ENCODE results near the gene AMN.
A peak's percentile ranks its signal among the peaks of the same experiment; 100 is the strongest.

The AMN gene

DNA sequence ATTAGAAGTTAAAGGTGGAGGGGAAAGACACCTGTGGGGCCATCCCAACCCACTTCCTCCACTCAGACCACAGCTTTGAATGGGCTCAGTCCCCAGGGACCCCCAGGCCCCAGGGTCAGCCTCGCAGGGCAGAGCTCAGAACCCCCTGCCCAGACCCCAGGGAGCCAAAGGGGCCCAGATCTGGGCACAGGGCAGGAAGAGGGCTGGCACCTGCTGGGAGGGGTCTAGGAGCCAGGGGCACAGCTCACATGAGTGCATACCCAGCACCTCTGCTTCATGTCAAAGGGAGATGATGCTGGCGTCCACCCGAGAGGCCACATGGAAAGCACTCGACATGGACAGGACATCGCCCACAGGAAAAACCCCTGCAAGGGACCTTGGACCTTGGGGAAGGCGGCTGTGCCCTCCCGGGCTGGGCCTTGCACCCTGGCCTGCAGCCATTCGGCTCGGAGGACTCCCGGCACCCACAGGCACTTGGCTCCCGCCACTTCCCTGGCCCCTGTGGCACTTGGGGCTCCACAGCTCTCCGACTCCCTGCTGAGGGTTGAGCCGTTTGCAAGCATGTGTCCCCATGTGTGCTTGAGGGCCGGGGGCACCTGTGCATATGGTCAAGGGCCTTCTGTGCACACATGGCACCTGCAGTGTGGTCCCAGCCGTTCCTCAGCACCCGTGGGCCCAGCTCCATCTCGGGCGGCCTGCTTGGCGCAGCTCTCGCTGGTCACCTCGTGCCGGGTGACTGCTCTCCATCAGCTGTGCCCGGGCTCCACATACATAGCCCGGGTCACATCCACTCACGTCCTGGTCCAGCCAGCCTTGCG is 7.8 kb upstream of the AMN start:
- no peak for FAIRE-seq
- TF ChIP-seq POLR2A (IDR thresholded peaks at IDR 0.05; ENCODE audit: low read depth, low read length), result peak; percentile 51; the same call in 1 of the 2 replicates
- TF ChIP-seq TAF1 (IDR thresholded peaks at IDR 0.05; ENCODE audit: borderline replicate concordance, low read depth, low read length), result no peak
- DNase-seq (ENCODE audit: insufficient read length), result no peak

DNA sequence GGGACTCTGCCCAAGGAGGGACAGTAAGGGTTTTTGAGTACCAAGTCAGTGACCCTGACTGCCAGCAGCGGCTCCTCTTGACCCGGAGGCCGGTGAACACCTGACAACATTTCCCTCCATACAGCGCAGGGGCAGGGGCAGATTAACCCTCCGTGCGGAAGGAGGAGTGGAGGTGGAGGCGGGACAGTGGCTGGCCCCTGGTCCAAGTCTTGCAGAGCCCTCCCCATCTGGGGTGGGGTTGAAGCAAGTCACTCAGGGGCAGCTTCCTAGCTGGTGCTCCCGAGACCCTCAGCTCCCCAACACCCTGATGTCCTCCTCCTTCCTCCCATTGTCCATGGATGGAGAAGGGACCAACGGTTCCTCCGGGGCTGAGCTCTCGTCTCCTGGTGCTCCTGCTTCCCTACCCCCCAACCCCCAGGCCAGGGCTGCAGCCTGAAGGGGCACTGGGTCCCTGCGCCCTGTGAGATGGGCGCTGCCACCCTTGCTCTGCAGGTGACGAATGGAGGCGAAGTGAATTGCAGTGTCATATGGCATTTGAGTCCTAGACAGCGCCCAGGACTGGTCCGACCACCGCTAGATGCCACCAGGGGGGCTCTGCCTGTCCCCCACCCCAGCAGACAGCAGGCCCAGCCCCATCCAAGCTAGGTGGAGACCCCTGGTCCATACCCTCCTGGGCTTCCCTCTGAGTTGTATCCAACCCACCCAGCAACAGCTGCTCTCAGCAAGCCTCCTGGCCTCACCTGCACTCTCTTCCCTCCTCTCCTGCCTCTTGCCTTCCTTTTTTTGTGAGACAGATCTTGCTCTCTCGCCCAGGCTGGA is 7.0 kb upstream of the AMN start:
- DNase-seq (ENCODE audit: insufficient read length), result no peak
- TF ChIP-seq POLR2A (IDR thresholded peaks at IDR 0.05; ENCODE audit: low read depth, low read length), result peak; percentile 42; the same call in 1 of the 2 replicates
- no peak; the same call in none of the 2 replicates for TF ChIP-seq POLR2AphosphoS5 (IDR thresholded peaks at IDR 0.05; ENCODE audit: low read depth, low read length)
- no peak for FAIRE-seq

- peak; percentile 38; the same call in 1 of the 2 replicates for TF ChIP-seq POLR2A (IDR thresholded peaks at IDR 0.05; ENCODE audit: low read depth, low read length)
- 0 out of 2 replicates have a peak, but pooled peaks have one; percentile 52 for TF ChIP-seq POLR2AphosphoS5 (IDR thresholded peaks at IDR 0.05; ENCODE audit: low read depth, low read length)
- no peak for TF ChIP-seq TAF1 (IDR thresholded peaks at IDR 0.05; ENCODE audit: borderline replicate concordance, low read depth, low read length)
- FAIRE-seq (no peak), DNase-seq (ENCODE audit: insufficient read length) (no peak)
Measured at GRCh38 chr14:102916347-102917055, 6.0 kb upstream of the AMN start.

GRCh38 chr14:102917056-102917385 is 5.4 kb upstream of the AMN start:
- DNase-seq (ENCODE audit: insufficient read length), result no peak
- FAIRE-seq, result peak; percentile 33
- TF ChIP-seq POLR2AphosphoS5 (IDR thresholded peaks at IDR 0.05; ENCODE audit: low read depth, low read length) (no peak; the same call in 1 of the 2 replicates), POLR2A (IDR thresholded peaks at IDR 0.05; ENCODE audit: low read depth, low read length) (no peak), TAF1 (IDR thresholded peaks at IDR 0.05; ENCODE audit: borderline replicate concordance, low read depth, low read length) (no peak)

- FAIRE-seq (peak; percentile 86), DNase-seq (ENCODE audit: insufficient read length) (peak; percentile 82)
- TF ChIP-seq POLR2AphosphoS5 (IDR thresholded peaks at IDR 0.05; ENCODE audit: low read depth, low read length) (no peak; the same call in 1 of the 2 replicates), TAF1 (IDR thresholded peaks at IDR 0.05; ENCODE audit: borderline replicate concordance, low read depth, low read length) (no peak), POLR2A (IDR thresholded peaks at IDR 0.05; ENCODE audit: low read depth, low read length) (no peak)
Measured at GRCh38 chr14:102917469-102918211, 4.8 kb upstream of the AMN start.

GRCh38 chr14:102918438-102918837 is 4.0 kb upstream of the AMN start:
- no peak for DNase-seq (ENCODE audit: insufficient read length)
- TF ChIP-seq TAF1 (IDR thresholded peaks at IDR 0.05; ENCODE audit: borderline replicate concordance, low read depth, low read length) (no peak), POLR2AphosphoS5 (IDR thresholded peaks at IDR 0.05; ENCODE audit: low read depth, low read length) (no peak), POLR2A (IDR thresholded peaks at IDR 0.05; ENCODE audit: low read depth, low read length) (no peak; the same call in 1 of the 2 replicates)
- FAIRE-seq, result no peak

- no peak for FAIRE-seq
- TF ChIP-seq POLR2AphosphoS5 (IDR thresholded peaks at IDR 0.05; ENCODE audit: low read depth, low read length), result peak; percentile 15; the same call in 1 of the 2 replicates
- no peak for TF ChIP-seq TAF1 (IDR thresholded peaks at IDR 0.05; ENCODE audit: borderline replicate concordance, low read depth, low read length)
- DNase-seq (ENCODE audit: insufficient read length), result no peak
Measured at GRCh38 chr14:102920273-102920997, 2.0 kb upstream of the AMN start.

DNA sequence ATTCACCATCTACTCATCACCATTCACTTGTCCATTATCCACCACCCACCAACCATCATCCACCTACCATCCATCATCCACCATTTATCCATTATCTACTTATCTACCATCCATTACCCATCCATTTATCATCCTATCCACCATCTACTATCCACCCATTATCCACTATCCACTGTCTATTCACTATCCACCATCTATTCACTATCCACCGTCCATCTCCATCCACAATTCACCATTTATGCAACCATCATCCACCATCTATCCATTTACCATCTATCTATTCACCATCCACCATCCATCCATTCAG is 1.5 kb upstream of the AMN start:
- TF ChIP-seq POLR2AphosphoS5 (IDR thresholded peaks at IDR 0.05; ENCODE audit: low read depth, low read length) (no peak), POLR2A (IDR thresholded peaks at IDR 0.05; ENCODE audit: low read depth, low read length) (no peak), TAF1 (IDR thresholded peaks at IDR 0.05; ENCODE audit: borderline replicate concordance, low read depth, low read length) (no peak)
- no peak for DNase-seq (ENCODE audit: insufficient read length)
- no peak for FAIRE-seq

GRCh38 chr14:102923201-102923924 is 900 bp downstream of the AMN start:
- FAIRE-seq, result no peak
- no peak for DNase-seq (ENCODE audit: insufficient read length)
- TF ChIP-seq POLR2AphosphoS5 (IDR thresholded peaks at IDR 0.05; ENCODE audit: low read depth, low read length), result no peak
- no peak for TF ChIP-seq TAF1 (IDR thresholded peaks at IDR 0.05; ENCODE audit: borderline replicate concordance, low read depth, low read length)
- TF ChIP-seq POLR2A (IDR thresholded peaks at IDR 0.05; ENCODE audit: low read depth, low read length), result no peak

Data from GM12892 (cell line).